Gastrocnemius medialis (tissue), 4 donors: ENCODE data around the gene TMCO6. TPM values are rescaled to one million over a fixed set of nuclear protein-coding genes. Genes with fewer than 3 reads are reported as not detected.
"Not testable (repeated sequence)": the region's sequence is repeated elsewhere in the genome, so short reads cannot be mapped to it uniquely, and the experiment has no call there.

Experiments
- ATAC-seq, 2 donors: fragments of 150-250 bp; one replicate each; pipeline ENCODE4 v1.9.1; 2016
- DNase-seq, 2 donors: peaks; one replicate each; pipeline ENCODE4 v3.0.0-alpha.2; 2019
- H3K27ac ChIP-seq, 4 donors: fragments of 200-600 bp; sonication (generic); 1 replicate in 1 of 4; 2 replicates in 3 of 4; pipeline ENCODE4 v1.5.1; 2016 to 2018; ENCODE audit warnings: mild to moderate bottlenecking in 2 of 4, moderate library complexity in 1 of 4
- H3K27me3 ChIP-seq, 3 donors: fragments of 200-600 bp; sonication (generic) in 2 of 3; 1 replicate in 1 of 3; 2 replicates in 2 of 3; pipeline versions ENCODE4 v1.5.1 to v1.6.0; 2016 to 2019; ENCODE audit warnings: mild to moderate bottlenecking in 1 of 3, moderate library complexity in 1 of 3
- H3K36me3 ChIP-seq, 2 donors: fragments of 200-600 bp; sonication (generic) in 1 of 2; one replicate each; pipeline ENCODE4 v1.5.1; 2017 to 2018
- H3K4me1 ChIP-seq, 2 donors: fragments of 200-600 bp; sonication (generic) in 1 of 2; one replicate each; pipeline ENCODE4 v1.5.1; 2016 to 2017; ENCODE audit warnings: mild to moderate bottlenecking in 2 of 2
- H3K4me3 ChIP-seq, 4 donors: fragments of 200-600 bp; sonication (generic) in 3 of 4; 1 replicate in 1 of 4; 2 replicates in 3 of 4; pipeline ENCODE4 v1.5.1; 2016 to 2019; ENCODE audit warnings: mild to moderate bottlenecking in 2 of 4
- H3K9me3 ChIP-seq, 3 donors: fragments of 200-600 bp; sonication (generic) in 2 of 3; 1 replicate in 1 of 3; 2 replicates in 2 of 3; pipeline ENCODE4 v1.5.1; 2016 to 2019
- POLR2A ChIP-seq, 2 donors: fragments of 450-650 bp; IDR thresholded peaks; one replicate each; pipeline ENCODE4 v1.6.1; 2017; ENCODE audit warnings: antibody characterized with exemption in 2 of 2, mild to moderate bottlenecking in 2 of 2, moderate library complexity in 2 of 2
- in situ Hi-C, 4 donors: fragments of 200-750 bp; cut with MboI; loops; one replicate each; pipeline versions ENCODE4 v1.15.0 to v1.8.0; 2017; ENCODE audit warnings: low sequenced_read_pairs in 4 of 4
- intact Hi-C: fragments of 100-400 bp; cut with DNase I; formaldehyde crosslinking; loops from one replicate; pipeline ENCODE4 v1.15.1; 2023; ENCODE audit warnings: low total_unique reads
- total RNA-seq, 4 donors: library from RNA; depleted of rRNA; stranded (reverse); fragments of >200 nt; gene quantifications; one replicate each; pipeline versions ENCODE4 v1.1.0 to v1.2.3, GENCODE V29; 2016
- TF ChIP-seq, protein P1 (sequence below), 5 experiments: fragments of 450-650 bp in 3 of 5; fragments of 200-600 bp in 2 of 5; sonication (generic) in 2 of 5; IDR thresholded peaks in 4 of 5; conservative IDR thresholded peaks in 1 of 5; 1 replicate in 4 of 5; 2 replicates in 1 of 5; pipeline ENCODE4 v1.5.1; 2016 to 2019; ENCODE audit warnings: antibody characterized with exemption in 5 of 5, mild to moderate bottlenecking in 3 of 5, moderate library complexity in 3 of 5

TMCO6 gene
- total RNA-seq, 4 donors from 2014 or later, result 5.1 to 15.4 (median 9.5) TPM

GRCh38 chr5:140641716-140642115 lies 2.5 kb downstream of the TMCO6 start:
- Histone ChIP-seq H3K4me1 (peaks cover 18% of the 10 kb centered on the region in 2 donors), H3K4me3 (no peak overlapping the region), H3K27me3 (no peaks in the 10 kb centered on the region), H3K9me3 (no peaks in the 10 kb centered on the region), H3K36me3 (peaks cover 0 to 29% of the 10 kb centered on the region in 2 donors), H3K27ac (no peak overlapping the region)
- in situ Hi-C loops, result loop anchor here (5.0 to 10.0 kb wide), 3 partner anchors 74 to 237 kb away; partner anchors contain the start of genes EIF4EBP3 (in 2 of the 4) and ANKHD1 (in 1 of the 4)
- ATAC-seq, result no peak
- intact Hi-C loops, result no loop called here
- no peak for TF ChIP-seq POLR2A (IDR thresholded peaks at IDR 0.05)
- no peak for DNase-seq

DNA sequence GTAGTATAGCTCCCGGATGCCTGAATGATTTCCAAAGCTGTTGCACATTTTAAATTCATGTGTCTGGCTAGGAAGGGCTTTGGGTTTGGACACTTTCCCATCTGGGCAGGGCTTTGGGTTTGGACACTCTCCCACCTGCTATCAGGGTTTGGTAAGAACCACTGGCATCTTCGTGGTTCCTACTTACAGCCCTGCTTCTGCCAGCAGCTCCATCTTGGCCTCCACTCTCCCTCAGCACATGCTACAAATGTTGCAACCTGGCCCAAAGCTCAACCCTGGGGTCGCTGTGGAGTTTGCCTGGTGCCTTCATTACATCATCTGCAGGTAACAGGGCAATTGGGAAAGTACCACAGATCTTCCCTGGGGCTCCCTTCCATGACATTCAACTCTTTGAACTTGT lies 3.5 kb downstream of the TMCO6 start:
- TF ChIP-seq, protein P1, sequence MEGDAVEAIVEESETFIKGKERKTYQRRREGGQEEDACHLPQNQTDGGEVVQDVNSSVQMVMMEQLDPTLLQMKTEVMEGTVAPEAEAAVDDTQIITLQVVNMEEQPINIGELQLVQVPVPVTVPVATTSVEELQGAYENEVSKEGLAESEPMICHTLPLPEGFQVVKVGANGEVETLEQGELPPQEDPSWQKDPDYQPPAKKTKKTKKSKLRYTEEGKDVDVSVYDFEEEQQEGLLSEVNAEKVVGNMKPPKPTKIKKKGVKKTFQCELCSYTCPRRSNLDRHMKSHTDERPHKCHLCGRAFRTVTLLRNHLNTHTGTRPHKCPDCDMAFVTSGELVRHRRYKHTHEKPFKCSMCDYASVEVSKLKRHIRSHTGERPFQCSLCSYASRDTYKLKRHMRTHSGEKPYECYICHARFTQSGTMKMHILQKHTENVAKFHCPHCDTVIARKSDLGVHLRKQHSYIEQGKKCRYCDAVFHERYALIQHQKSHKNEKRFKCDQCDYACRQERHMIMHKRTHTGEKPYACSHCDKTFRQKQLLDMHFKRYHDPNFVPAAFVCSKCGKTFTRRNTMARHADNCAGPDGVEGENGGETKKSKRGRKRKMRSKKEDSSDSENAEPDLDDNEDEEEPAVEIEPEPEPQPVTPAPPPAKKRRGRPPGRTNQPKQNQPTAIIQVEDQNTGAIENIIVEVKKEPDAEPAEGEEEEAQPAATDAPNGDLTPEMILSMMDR (IDR thresholded peaks at IDR 0.05 in 4 of 5, conservative IDR thresholded peaks at IDR 0.05 in 1 of 5), result no peak
- no peak for TF ChIP-seq POLR2A (IDR thresholded peaks at IDR 0.05)
- intact Hi-C loops, result no loop called here
- peaks cover 0 to 29% of the 10 kb centered on the region in 2 donors for H3K36me3 ChIP-seq

GRCh38 chr5:140647042-140647419 lies 7.8 kb downstream of the TMCO6 start:
- Histone ChIP-seq H3K27ac (peak overlapping the region; percentile 85 to 94 (median 92)), H3K36me3 (peaks cover 0 to 57% of the 10 kb centered on the region in 2 donors), H3K4me3 (peak overlapping the region; percentile 81 to 96 (median 90)), H3K27me3 (no peaks in the 10 kb centered on the region), H3K4me1 (peaks cover 19 to 20% of the 10 kb centered on the region in 2 donors), H3K9me3 (no peaks in the 10 kb centered on the region)
- no peak for DNase-seq
- peak; percentile 6 to 27 for ATAC-seq
- in situ Hi-C loops (loop anchor here in 3 of 4 donors (10.0 kb wide), 2 partner anchors 102 to 242 kb away; partner anchors contain the start of genes EIF4EBP3 (in 2 of the 3) and ANKHD1 (in 1 of the 3)), intact Hi-C loops (loop anchor here (1.0 to 5.0 kb wide), 2 partner anchors 17 to 45 kb away; partner anchors contain the start of genes HARS1, HARS2 and WDR55)
- TF ChIP-seq POLR2A (IDR thresholded peaks at IDR 0.05), result no peak
- TF ChIP-seq, protein P1 (IDR thresholded peaks at IDR 0.05 in 4 of 5, conservative IDR thresholded peaks at IDR 0.05 in 1 of 5), result no peak

More for the DNA sequence above, 3.5 kb downstream of the TMCO6 start:
- Histone ChIP-seq H3K27ac (peak overlapping the region in 1 of 4 donors; percentile 11), H3K27me3 (no peaks in the 10 kb centered on the region), H3K4me3 (no peak overlapping the region), H3K9me3 (no peaks in the 10 kb centered on the region), H3K4me1 (peaks cover 19 to 22% of the 10 kb centered on the region in 2 donors)
- no peak for ATAC-seq
- DNase-seq, result no peak
- in situ Hi-C loops, result loop anchor here (5.0 to 10.0 kb wide), 3 partner anchors 75 to 238 kb away; partner anchors contain the start of genes EIF4EBP3 (in 2 of the 4) and ANKHD1 (in 1 of the 4)

- H3K9me3 ChIP-seq, result no peaks in the 10 kb centered on the region
- in situ Hi-C loops (loop anchor here in 1 of 4 donors (25.0 kb wide), 1 partner anchor 247 kb away; the partner anchor contains the start of gene ANKHD1), intact Hi-C loops (no loop called here)
- peaks cover 4 to 5% of the 10 kb centered on the region in 2 donors for H3K4me1 ChIP-seq
- H3K27ac ChIP-seq, result no peak overlapping the region
- DNase-seq, result no peak
- no peak for ATAC-seq
- no peaks in the 10 kb centered on the region for H3K27me3 ChIP-seq
- TF ChIP-seq, protein P1 (IDR thresholded peaks at IDR 0.05 in 4 of 5, conservative IDR thresholded peaks at IDR 0.05 in 1 of 5), result no peak
- TF ChIP-seq POLR2A (IDR thresholded peaks at IDR 0.05), result no peak
- H3K4me3 ChIP-seq, result no peak overlapping the region
- H3K36me3 ChIP-seq, result peaks cover 12 to 92% of the 10 kb centered on the region in 2 donors
Measured at GRCh38 chr5:140658870-140659269, 19.6 kb downstream of the TMCO6 start.

DNA sequence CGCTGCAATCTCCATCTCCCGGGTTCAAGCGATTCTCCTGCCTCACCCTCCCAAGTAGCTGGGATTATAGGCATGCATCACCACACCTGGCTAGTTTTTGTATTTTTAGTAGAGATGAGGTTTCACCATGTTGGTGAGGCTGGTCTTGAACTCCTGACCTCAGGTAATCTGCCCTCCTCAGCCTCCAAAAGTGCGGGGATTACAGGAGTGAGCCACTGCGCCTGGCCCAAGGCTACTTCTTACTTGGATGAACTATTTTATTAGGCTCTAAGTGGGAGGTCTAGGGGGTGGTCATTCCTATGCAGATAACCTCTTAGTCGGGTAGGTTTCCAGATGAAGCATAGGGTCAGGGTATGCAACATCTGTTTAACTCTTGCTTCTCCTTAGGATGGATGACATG lies 21.1 kb downstream of the TMCO6 start:
- in situ Hi-C loops, result loop anchor here in 1 of 4 donors (25.0 kb wide), 1 partner anchor 248 kb away; the partner anchor contains the start of gene ANKHD1
- not testable (repeated sequence) for H3K27ac ChIP-seq, ATAC-seq, H3K27me3 ChIP-seq, H3K9me3 ChIP-seq, H3K4me3 ChIP-seq, DNase-seq
- Histone ChIP-seq H3K36me3 (peaks cover 12 to 77% of the 10 kb centered on the region in 2 donors), H3K4me1 (peaks cover 8 to 11% of the 10 kb centered on the region in 2 donors)
- intact Hi-C loops, result loop anchor here (10.0 kb wide), 1 partner anchor 486 kb away; the partner anchor contains the start of gene CYSTM1
